ENCODE results near the gene ITCH.
A peak's percentile ranks its signal among the peaks of the same experiment; 100 is the strongest.
"Not testable (repeated sequence)": the region's sequence is repeated elsewhere in the genome, so short reads cannot be mapped to it uniquely, and the experiment has no call there.

Gene ITCH

DNA sequence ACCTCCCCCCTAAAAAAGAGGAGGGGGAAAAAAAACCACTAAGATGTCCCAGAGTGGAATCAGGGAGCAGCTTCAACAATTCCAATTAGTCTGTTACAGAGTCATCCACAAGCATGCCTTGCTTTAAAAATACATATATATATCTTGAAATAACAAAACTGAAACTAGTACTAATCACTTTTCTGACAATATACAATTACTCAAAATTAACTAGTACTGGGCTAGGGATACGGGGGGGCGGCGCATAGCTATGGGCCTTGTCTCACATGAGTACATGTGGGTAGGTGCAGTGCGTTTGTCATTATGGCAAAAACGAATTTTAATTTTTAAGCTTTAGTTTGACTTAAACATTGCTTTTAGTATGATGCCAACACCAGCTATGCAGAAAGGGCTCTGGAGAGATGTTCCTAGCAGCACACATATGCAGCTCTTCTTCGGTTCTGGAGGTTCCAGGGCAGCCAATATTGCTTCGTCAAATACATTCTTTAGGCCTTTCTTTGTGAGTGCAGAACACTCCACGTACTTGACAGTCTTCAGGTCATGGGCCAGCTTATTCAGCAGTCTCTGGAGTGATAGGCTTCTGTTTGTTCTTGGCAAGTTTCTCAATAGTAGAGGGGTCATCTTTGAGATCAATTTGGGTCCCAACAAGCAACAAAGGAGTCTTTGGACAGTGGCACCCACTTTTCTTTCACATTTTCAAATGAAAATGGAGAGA, 38.8 kb downstream of the ITCH start:
- H3K4me3 ChIP-seq (ENCODE audit: control insufficient read depth in 1 of 7, extremely low read depth in 1 of 7, insufficient read depth in 4 of 7, low read depth in 2 of 7, low read length in 6 of 7), result no peak overlapping the region
- peaks cover 4 to 24% (median 9%) of the 10 kb centered on the region in 4 experiments for H3K4me1 ChIP-seq (ENCODE audit: control extremely low read depth in 1 of 4, control insufficient read depth in 4 of 4, insufficient read depth in 4 of 4, low read length in 3 of 4)
- WGBS (ENCODE audit: insufficient coverage), result 93% methylated on average over 3 of the region's 8 CpGs
- H3K27me3 ChIP-seq (replicated peaks in 2 of 5; ENCODE audit: control insufficient read depth in 4 of 5, insufficient read depth in 5 of 5, low read length in 4 of 5), result no peaks in the 10 kb centered on the region
- H3K9me3 ChIP-seq (ENCODE audit: control extremely low read depth in 1 of 5, control insufficient read depth in 4 of 5, insufficient read depth in 2 of 5, low read depth in 1 of 5, low read length in 4 of 5), result no peaks in the 10 kb centered on the region
- no peak for DNase-seq
- H3K27ac ChIP-seq (ENCODE audit: insufficient read depth in 1 of 2, low read depth in 1 of 2, low read length in 2 of 2, poor library complexity in 1 of 2, severe bottlenecking in 2 of 2), result no peak overlapping the region
- ChIA-PET CTCF (interaction anchor here (0.8 to 1.4 kb wide), 3 partner anchors 10 to 15 kb away, joined by 3 to 4 read pairs (median 3); no protein-coding TSS in a partner anchor), POLR2A (no interaction called here)
- peaks cover 4 to 34% (median 8%) of the 10 kb centered on the region in 4 experiments for H3K36me3 ChIP-seq (ENCODE audit: control insufficient read depth in 4 of 4, insufficient read depth in 4 of 4, low read length in 3 of 4)

DNA sequence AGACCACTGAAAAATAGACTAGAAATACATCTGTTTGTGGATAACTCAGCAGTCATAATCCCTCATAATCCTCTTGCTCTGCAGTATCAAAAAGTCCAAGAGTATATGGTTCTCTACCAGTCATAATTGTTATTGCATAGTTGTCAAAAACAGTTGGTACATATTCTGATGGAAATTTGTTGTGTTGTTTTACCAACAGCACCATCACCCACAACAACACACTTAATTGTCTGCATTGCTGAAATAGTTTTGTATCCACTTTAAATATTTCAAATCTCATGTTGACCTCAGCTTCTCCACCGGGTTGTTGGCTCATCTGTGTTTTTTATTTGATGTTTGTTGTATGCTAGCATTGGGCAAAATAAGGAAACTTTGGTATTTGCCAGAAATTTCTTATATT, 39.4 kb downstream of the ITCH start:
- ChIA-PET POLR2A (interaction anchor here (0.6 kb wide), 1 partner anchor 311 kb away, joined by 6 read pairs; no protein-coding TSS in a partner anchor), CTCF (interaction anchor here (1.4 kb wide), 1 partner anchor 9 kb away, joined by 4 read pairs; no protein-coding TSS in a partner anchor)
- no peaks in the 10 kb centered on the region for H3K27me3 ChIP-seq (replicated peaks in 2 of 5; ENCODE audit: control insufficient read depth in 4 of 5, insufficient read depth in 5 of 5, low read length in 4 of 5)
- no peak for DNase-seq
- H3K4me1 ChIP-seq (ENCODE audit: control extremely low read depth in 1 of 4, control insufficient read depth in 4 of 4, insufficient read depth in 4 of 4, low read length in 3 of 4), result peaks cover 4 to 24% (median 9%) of the 10 kb centered on the region in 4 experiments
- no CpG with 5 or more reads among the region's 1 CpG for WGBS (ENCODE audit: insufficient coverage)
- no peak overlapping the region for H3K4me3 ChIP-seq (ENCODE audit: control insufficient read depth in 1 of 7, extremely low read depth in 1 of 7, insufficient read depth in 4 of 7, low read depth in 2 of 7, low read length in 6 of 7)
- H3K36me3 ChIP-seq (ENCODE audit: control insufficient read depth in 4 of 4, insufficient read depth in 4 of 4, low read length in 3 of 4), result peaks cover 4 to 30% (median 6%) of the 10 kb centered on the region in 4 experiments
- no peak overlapping the region for H3K27ac ChIP-seq (ENCODE audit: insufficient read depth in 1 of 2, low read depth in 1 of 2, low read length in 2 of 2, poor library complexity in 1 of 2, severe bottlenecking in 2 of 2)
- H3K9me3 ChIP-seq (ENCODE audit: control extremely low read depth in 1 of 5, control insufficient read depth in 4 of 5, insufficient read depth in 2 of 5, low read depth in 1 of 5, low read length in 4 of 5), result no peaks in the 10 kb centered on the region

DNA sequence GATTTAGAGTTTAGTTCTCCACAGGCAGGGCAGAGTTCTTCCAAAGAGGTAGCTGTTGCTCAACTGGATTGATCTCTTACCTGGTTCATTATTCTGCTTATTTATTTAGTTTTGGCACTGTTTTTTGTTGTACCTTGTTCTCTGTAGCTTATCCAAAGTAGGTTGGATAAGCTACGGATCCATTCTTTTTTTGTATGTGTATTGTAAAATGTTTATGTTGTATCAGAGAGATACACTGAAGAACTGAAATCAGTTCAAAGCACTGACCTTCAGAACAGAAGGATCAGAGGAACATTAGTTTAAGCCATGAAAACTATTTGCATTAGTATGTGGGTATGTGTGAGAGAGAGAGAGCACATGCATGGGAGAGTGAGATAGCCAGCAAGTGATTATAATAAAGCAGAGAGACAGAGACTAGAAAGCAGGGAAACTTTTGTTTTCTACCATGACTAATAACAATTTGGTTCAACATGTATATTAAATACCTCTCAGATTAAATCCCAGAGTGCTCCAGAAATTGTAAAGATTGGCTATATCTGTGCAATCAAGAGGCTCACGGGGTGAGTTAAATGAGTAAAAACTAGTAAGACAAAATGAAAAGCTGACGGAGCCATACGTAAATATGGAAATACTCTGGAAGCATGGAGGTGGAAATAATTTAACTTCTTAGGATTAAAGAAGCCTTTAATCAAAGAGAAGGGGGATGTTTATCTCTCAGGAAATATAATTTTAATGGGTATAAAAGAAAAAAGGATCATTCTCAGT, 40.2 kb downstream of the ITCH start:
- POLR2A ChIA-PET, result interaction anchor here (0.6 kb wide), 1 partner anchor 310 kb away, joined by 6 read pairs; no protein-coding TSS in a partner anchor
- no peak overlapping the region for H3K27ac ChIP-seq (ENCODE audit: insufficient read depth in 1 of 2, low read depth in 1 of 2, low read length in 2 of 2, poor library complexity in 1 of 2, severe bottlenecking in 2 of 2)
- no peaks in the 10 kb centered on the region for H3K9me3 ChIP-seq (ENCODE audit: control extremely low read depth in 1 of 5, control insufficient read depth in 4 of 5, insufficient read depth in 2 of 5, low read depth in 1 of 5, low read length in 4 of 5)
- H3K36me3 ChIP-seq (ENCODE audit: control insufficient read depth in 4 of 4, insufficient read depth in 4 of 4, low read length in 3 of 4), result peaks cover 4 to 31% (median 10%) of the 10 kb centered on the region in 4 experiments
- DNase-seq, result no peak
- H3K27me3 ChIP-seq (replicated peaks in 2 of 5; ENCODE audit: control insufficient read depth in 4 of 5, insufficient read depth in 5 of 5, low read length in 4 of 5), result no peaks in the 10 kb centered on the region
- CTCF ChIA-PET, result interaction anchor here (1.4 kb wide), 1 partner anchor 8 kb away, joined by 4 read pairs; no protein-coding TSS in a partner anchor
- WGBS (ENCODE audit: insufficient coverage), result 100% methylated on average over 4 of the region's 4 CpGs
- peaks cover 4 to 24% (median 9%) of the 10 kb centered on the region in 4 experiments for H3K4me1 ChIP-seq (ENCODE audit: control extremely low read depth in 1 of 4, control insufficient read depth in 4 of 4, insufficient read depth in 4 of 4, low read length in 3 of 4)
- no peak overlapping the region for H3K4me3 ChIP-seq (ENCODE audit: control insufficient read depth in 1 of 7, extremely low read depth in 1 of 7, insufficient read depth in 4 of 7, low read depth in 2 of 7, low read length in 6 of 7)

- peaks cover 4 to 32% (median 13%) of the 10 kb centered on the region in 4 experiments for H3K36me3 ChIP-seq (ENCODE audit: control insufficient read depth in 4 of 4, insufficient read depth in 4 of 4, low read length in 3 of 4)
- peaks cover 4 to 24% (median 9%) of the 10 kb centered on the region in 4 experiments for H3K4me1 ChIP-seq (ENCODE audit: control extremely low read depth in 1 of 4, control insufficient read depth in 4 of 4, insufficient read depth in 4 of 4, low read length in 3 of 4)
- H3K9me3 ChIP-seq (ENCODE audit: control extremely low read depth in 1 of 5, control insufficient read depth in 4 of 5, insufficient read depth in 2 of 5, low read depth in 1 of 5, low read length in 4 of 5), result no peaks in the 10 kb centered on the region
- no peak overlapping the region for H3K4me3 ChIP-seq (ENCODE audit: control insufficient read depth in 1 of 7, extremely low read depth in 1 of 7, insufficient read depth in 4 of 7, low read depth in 2 of 7, low read length in 6 of 7)
- CTCF ChIA-PET, result no interaction called here
- POLR2A ChIA-PET, result interaction anchor here (0.7 kb wide), 1 partner anchor 306 kb away, joined by 3 read pairs; no protein-coding TSS in a partner anchor
- H3K27ac ChIP-seq (ENCODE audit: insufficient read depth in 1 of 2, low read depth in 1 of 2, low read length in 2 of 2, poor library complexity in 1 of 2, severe bottlenecking in 2 of 2), result no peak overlapping the region
- WGBS (ENCODE audit: insufficient coverage), result no CpG with 5 or more reads among the region's 1 CpG
- no peak for DNase-seq
- H3K27me3 ChIP-seq (replicated peaks in 2 of 5; ENCODE audit: control insufficient read depth in 4 of 5, insufficient read depth in 5 of 5, low read length in 4 of 5), result no peaks in the 10 kb centered on the region
Measured at GRCh38 chr20:34403908-34404307, 40.8 kb downstream of the ITCH start.

DNA sequence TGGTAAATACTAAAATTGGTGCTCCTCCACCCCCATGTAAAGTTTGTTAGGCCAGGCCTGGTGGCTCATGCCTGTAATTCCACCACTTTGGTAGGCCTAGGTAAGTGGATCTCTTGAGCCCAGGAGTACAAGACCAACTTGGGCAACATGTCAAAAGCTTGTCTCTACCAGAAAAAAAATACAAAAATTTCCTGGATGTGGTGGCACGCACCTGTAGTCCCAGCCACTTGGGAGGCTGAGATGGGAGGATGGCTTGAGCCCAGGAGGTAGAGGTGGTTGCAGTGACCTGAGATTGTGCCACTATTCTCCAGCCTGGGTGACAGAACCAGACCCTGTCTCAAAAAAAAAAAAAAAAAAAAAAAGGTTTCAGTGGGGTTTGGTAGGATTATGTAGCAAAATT, 41.7 kb downstream of the ITCH start:
- H3K27me3 ChIP-seq (replicated peaks in 2 of 5; ENCODE audit: control insufficient read depth in 4 of 5, insufficient read depth in 5 of 5, low read length in 4 of 5), result no peaks in the 10 kb centered on the region
- ChIA-PET POLR2A (no interaction called here), CTCF (interaction anchor here (0.6 to 1.3 kb wide), 4 partner anchors 8 to 59 kb away, joined by 3 read pairs; no protein-coding TSS in a partner anchor)
- 100% methylated on average over 1 of the region's 1 CpG for WGBS (ENCODE audit: insufficient coverage)
- peaks cover 9 to 39% (median 15%) of the 10 kb centered on the region in 4 experiments for H3K36me3 ChIP-seq (ENCODE audit: control insufficient read depth in 4 of 4, insufficient read depth in 4 of 4, low read length in 3 of 4)
- H3K9me3 ChIP-seq (ENCODE audit: control extremely low read depth in 1 of 5, control insufficient read depth in 4 of 5, insufficient read depth in 2 of 5, low read depth in 1 of 5, low read length in 4 of 5), result no peaks in the 10 kb centered on the region
- no peak overlapping the region for H3K4me3 ChIP-seq (ENCODE audit: control insufficient read depth in 1 of 7, extremely low read depth in 1 of 7, insufficient read depth in 4 of 7, low read depth in 2 of 7, low read length in 6 of 7)
- H3K27ac ChIP-seq (ENCODE audit: insufficient read depth in 1 of 2, low read depth in 1 of 2, low read length in 2 of 2, poor library complexity in 1 of 2, severe bottlenecking in 2 of 2), result no peak overlapping the region
- H3K4me1 ChIP-seq (ENCODE audit: control extremely low read depth in 1 of 4, control insufficient read depth in 4 of 4, insufficient read depth in 4 of 4, low read length in 3 of 4), result peaks cover 4 to 24% (median 9%) of the 10 kb centered on the region in 4 experiments
- DNase-seq, result no peak

DNA sequence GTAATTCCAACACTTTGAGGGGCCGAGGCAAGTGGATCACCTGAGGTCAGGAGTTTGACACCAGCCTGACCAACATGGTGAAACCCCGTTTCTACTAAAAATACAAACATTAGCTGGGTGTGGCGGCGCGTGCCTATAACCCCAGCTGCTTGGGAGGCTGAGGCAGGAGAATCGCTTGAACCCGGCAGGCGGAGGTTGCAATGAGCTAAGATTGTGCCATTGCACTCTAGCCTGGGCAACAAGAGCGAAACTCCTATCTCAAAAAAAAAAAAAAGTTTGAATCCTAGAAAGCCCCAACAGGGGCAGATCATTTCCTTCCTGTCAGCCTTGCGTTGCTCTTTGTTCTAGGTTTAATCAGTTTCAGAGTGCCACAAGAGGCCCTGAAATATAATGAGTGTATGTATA, 42.2 kb downstream of the ITCH start:
- CTCF ChIA-PET, result interaction anchor here (0.7 to 1.3 kb wide), 4 partner anchors 9 to 59 kb away, joined by 3 read pairs; no protein-coding TSS in a partner anchor
- H3K4me3 ChIP-seq (ENCODE audit: control insufficient read depth in 1 of 7, extremely low read depth in 1 of 7, insufficient read depth in 4 of 7, low read depth in 2 of 7, low read length in 6 of 7); H3K27me3 ChIP-seq (replicated peaks in 2 of 5; ENCODE audit: control insufficient read depth in 4 of 5, insufficient read depth in 5 of 5, low read length in 4 of 5); H3K9me3 ChIP-seq (ENCODE audit: control extremely low read depth in 1 of 5, control insufficient read depth in 4 of 5, insufficient read depth in 2 of 5, low read depth in 1 of 5, low read length in 4 of 5); H3K27ac ChIP-seq (ENCODE audit: insufficient read depth in 1 of 2, low read depth in 1 of 2, low read length in 2 of 2, poor library complexity in 1 of 2, severe bottlenecking in 2 of 2): not testable (repeated sequence)
- POLR2A ChIA-PET, result interaction anchor here (0.5 kb wide), 1 partner anchor 47 kb away, joined by 6 read pairs; no protein-coding TSS in a partner anchor
- DNase-seq, result peak; percentile 26 to 69 (median 61)
- peaks cover 4 to 24% (median 9%) of the 10 kb centered on the region in 4 experiments for H3K4me1 ChIP-seq (ENCODE audit: control extremely low read depth in 1 of 4, control insufficient read depth in 4 of 4, insufficient read depth in 4 of 4, low read length in 3 of 4)
- peaks cover 7 to 37% (median 17%) of the 10 kb centered on the region in 4 experiments for H3K36me3 ChIP-seq (ENCODE audit: control insufficient read depth in 4 of 4, insufficient read depth in 4 of 4, low read length in 3 of 4)
- 83% methylated on average over 5 of the region's 10 CpGs for WGBS (ENCODE audit: insufficient coverage)

All from common myeloid progenitor, CD34-positive (primary cell).